Activated naive CD4-positive, alpha-beta T cell treated with anti-CD3 and anti-CD28 coated beads, Interleukin-2, amount 50 U/mL, for 24 hours (primary cell): ENCODE measurements around the gene HRH3.

Source experiments
- H3K27ac Mint-ChIP-seq: one replicate; pipeline ENCODE4 v1.8.0; 2021; ENCODE audit warnings: mild to moderate bottlenecking, mixed read lengths
- H3K27me3 Mint-ChIP-seq: one replicate; pipeline ENCODE4 v1.8.0; 2021; ENCODE audit warnings: mixed read lengths
- H3K36me3 Mint-ChIP-seq: one replicate; pipeline ENCODE4 v1.8.0; 2021; ENCODE audit warnings: mixed read lengths
- H3K4me1 Mint-ChIP-seq: one replicate; pipeline ENCODE4 v1.8.0; 2021; ENCODE audit warnings: mixed read lengths
- H3K4me3 Mint-ChIP-seq: one replicate; pipeline ENCODE4 v1.8.0; 2021; ENCODE audit warnings: mild to moderate bottlenecking, mixed read lengths
- H3K9me3 Mint-ChIP-seq: one replicate; pipeline ENCODE4 v1.8.0; 2021; ENCODE audit warnings: mixed read lengths

HRH3 gene

DNA sequence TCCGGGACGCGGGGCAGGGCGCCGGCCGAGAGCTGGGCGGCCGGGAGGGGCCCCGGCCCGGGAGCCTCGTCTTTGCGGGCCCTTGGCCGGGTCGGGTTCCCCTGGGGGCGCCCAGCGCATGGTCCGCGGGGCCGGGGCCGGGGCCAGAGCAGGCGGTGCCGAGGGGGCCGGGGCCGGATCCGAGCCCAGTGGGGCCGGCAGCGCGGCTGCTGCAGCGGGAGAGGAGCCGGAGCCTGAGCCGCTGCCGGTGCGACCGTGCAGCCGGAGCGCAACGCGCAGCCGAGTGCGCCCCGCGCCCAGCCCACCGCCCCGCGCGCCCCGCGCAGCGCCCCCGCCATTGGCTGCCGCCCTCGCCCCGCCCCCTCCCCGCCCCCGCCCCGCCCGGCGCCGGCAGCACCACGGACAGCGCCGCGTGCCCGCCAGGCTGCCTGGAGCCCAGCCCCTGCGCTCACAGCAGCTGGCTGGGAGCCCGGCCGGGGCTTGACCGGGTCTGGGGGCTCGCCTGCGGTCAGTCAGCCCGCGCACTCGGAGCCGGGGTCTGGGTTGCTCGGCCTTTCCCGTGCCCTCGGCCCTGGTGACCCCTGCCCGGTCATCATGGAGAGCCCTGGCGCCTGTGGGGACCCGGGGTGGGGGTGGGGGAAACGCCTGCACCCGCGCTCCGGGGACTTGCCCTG is at the start of gene HRH3:
Gene HRH3, minus strand, starts transcription at position 287 of the 674 bp plus-strand sequence. CDS start 308 bp downstream, outside the sequence.
- Mint-ChIP-seq H3K27me3 (peaks cover 20% of the 10 kb centered on the region), H3K4me3 (peak within 1 kb of the TSS; percentile 59), H3K4me1 (no peaks in the 10 kb centered on the region), H3K9me3 (no peaks in the 10 kb centered on the region), H3K27ac (no peak within 1 kb of the TSS), H3K36me3 (no peaks in the 10 kb centered on the region)

- H3K9me3 Mint-ChIP-seq, result no peaks in the 10 kb centered on the region
- peaks cover 5% of the 10 kb centered on the region for H3K36me3 Mint-ChIP-seq
- no peak overlapping the region for H3K4me3 Mint-ChIP-seq
- H3K4me1 Mint-ChIP-seq, result no peaks in the 10 kb centered on the region
- H3K27ac Mint-ChIP-seq, result no peak overlapping the region
- no peaks in the 10 kb centered on the region for H3K27me3 Mint-ChIP-seq
Observed at GRCh38 chr20:62269871-62270270, 49.8 kb upstream of the HRH3 start.

GRCh38 chr20:62269378-62269777 is 49.3 kb upstream of the HRH3 start:
- H3K36me3 Mint-ChIP-seq, result peaks cover 10% of the 10 kb centered on the region

DNA sequence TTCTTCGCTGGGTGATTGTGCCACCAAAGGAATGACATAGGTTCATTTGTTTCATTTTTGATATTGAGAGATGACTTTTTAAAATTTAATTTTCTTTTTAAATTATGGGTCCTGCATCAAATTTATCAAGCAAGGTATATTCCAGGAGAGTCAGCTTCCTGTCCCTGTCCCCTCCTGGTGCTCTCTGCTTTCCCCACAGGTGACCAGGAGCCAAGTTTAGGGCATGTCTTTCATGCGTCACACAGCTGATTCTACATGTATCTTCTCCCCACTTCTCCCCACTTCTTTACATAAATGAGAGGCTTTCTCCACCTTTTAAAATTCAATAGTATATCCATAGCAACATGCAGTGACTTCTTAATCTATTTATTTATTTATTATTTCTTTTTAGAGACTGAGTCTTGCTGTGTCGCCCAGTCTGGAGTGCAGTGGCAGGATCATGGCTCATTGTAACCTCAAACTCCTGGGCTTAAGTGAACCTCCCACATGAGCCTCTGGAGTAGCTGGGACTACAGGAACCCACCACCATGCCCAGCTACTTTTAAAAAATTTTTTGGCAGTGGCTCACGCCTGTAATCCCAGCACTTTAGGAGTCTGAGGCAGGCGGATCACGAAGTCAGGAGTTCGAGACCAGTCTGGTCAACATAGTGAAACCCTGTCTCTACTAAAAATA is 48.3 kb upstream of the HRH3 start:
- Mint-ChIP-seq H3K36me3 (peaks cover 10% of the 10 kb centered on the region), H3K27me3 (no peaks in the 10 kb centered on the region), H3K9me3 (no peaks in the 10 kb centered on the region), H3K27ac (no peak overlapping the region), H3K4me3 (no peak overlapping the region), H3K4me1 (no peaks in the 10 kb centered on the region)

More at GRCh38 chr20:62269378-62269777, 49.3 kb upstream of the HRH3 start:
- Mint-ChIP-seq H3K4me1 (no peaks in the 10 kb centered on the region), H3K4me3 (no peak overlapping the region), H3K9me3 (no peaks in the 10 kb centered on the region), H3K27ac (no peak overlapping the region), H3K27me3 (no peaks in the 10 kb centered on the region)

DNA sequence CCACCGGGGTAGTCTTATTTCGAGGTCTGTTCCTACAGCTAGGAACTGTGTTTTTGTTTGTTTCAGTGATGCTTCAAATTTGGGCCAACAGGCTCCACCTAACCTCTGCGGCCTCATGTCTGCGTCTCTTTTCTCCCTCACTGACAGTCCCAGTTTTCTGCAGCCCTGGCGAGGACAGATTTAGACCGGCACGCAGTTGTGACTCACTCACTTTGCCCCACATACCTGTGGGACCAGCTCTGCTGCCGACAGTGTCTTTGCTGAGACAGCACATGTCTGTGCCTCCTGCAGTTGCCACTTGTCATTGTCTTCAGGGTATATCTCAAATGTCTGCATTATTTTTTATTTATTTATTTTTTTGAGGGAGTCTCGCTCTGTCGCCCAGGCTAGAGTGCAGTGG is 47.5 kb upstream of the HRH3 start:
- no peak overlapping the region for H3K4me3 Mint-ChIP-seq
- H3K36me3 Mint-ChIP-seq, result peaks cover 11% of the 10 kb centered on the region
- H3K4me1 Mint-ChIP-seq, result no peaks in the 10 kb centered on the region
- H3K27ac Mint-ChIP-seq, result no peak overlapping the region
- H3K9me3 Mint-ChIP-seq, result no peaks in the 10 kb centered on the region
- no peaks in the 10 kb centered on the region for H3K27me3 Mint-ChIP-seq

- no peaks in the 10 kb centered on the region for H3K4me1 Mint-ChIP-seq
- H3K27ac Mint-ChIP-seq, result no peak overlapping the region
- no peak overlapping the region for H3K4me3 Mint-ChIP-seq
- no peaks in the 10 kb centered on the region for H3K27me3 Mint-ChIP-seq
- peaks cover 12% of the 10 kb centered on the region for H3K36me3 Mint-ChIP-seq
- no peaks in the 10 kb centered on the region for H3K9me3 Mint-ChIP-seq
Observed at GRCh38 chr20:62266851-62267250, 46.8 kb upstream of the HRH3 start.

- no peak overlapping the region for H3K4me3 Mint-ChIP-seq
- H3K27ac Mint-ChIP-seq, result no peak overlapping the region
Observed at GRCh38 chr20:62266340-62266739, 46.3 kb upstream of the HRH3 start.

GRCh38 chr20:62265365-62265764 is 45.3 kb upstream of the HRH3 start:
- no peak overlapping the region for H3K27ac Mint-ChIP-seq
- no peaks in the 10 kb centered on the region for H3K9me3 Mint-ChIP-seq
- H3K4me1 Mint-ChIP-seq, result no peaks in the 10 kb centered on the region
- peaks cover 15% of the 10 kb centered on the region for H3K36me3 Mint-ChIP-seq
- H3K27me3 Mint-ChIP-seq, result no peaks in the 10 kb centered on the region
- H3K4me3 Mint-ChIP-seq, result no peak overlapping the region

More at GRCh38 chr20:62266340-62266739, 46.3 kb upstream of the HRH3 start:
- peaks cover 15% of the 10 kb centered on the region for H3K36me3 Mint-ChIP-seq
- H3K4me1 Mint-ChIP-seq, result no peaks in the 10 kb centered on the region
- H3K27me3 Mint-ChIP-seq, result no peaks in the 10 kb centered on the region
- H3K9me3 Mint-ChIP-seq, result no peaks in the 10 kb centered on the region

DNA sequence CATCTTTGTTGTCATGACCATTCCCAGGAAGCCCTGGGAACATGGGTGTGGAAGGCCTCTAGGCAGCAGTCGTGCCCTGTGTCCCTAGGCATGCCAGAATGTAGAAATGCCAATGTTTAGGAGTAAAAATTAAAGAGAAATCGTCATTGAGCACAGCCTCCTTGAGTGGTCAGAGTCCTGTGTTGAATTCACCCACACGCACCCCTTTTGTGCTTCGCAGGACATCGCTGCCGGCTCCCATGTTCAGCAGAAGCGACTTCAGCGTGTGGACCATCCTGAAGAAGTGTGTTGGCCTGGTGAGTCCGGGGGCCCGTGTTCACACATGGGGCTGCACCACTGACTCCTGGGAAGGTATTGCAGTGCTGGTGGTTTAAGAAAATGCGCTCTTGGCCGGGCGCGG is 43.3 kb upstream of the HRH3 start:
- H3K4me3 Mint-ChIP-seq, result no peak overlapping the region
- peaks cover 17% of the 10 kb centered on the region for H3K36me3 Mint-ChIP-seq

DNA sequence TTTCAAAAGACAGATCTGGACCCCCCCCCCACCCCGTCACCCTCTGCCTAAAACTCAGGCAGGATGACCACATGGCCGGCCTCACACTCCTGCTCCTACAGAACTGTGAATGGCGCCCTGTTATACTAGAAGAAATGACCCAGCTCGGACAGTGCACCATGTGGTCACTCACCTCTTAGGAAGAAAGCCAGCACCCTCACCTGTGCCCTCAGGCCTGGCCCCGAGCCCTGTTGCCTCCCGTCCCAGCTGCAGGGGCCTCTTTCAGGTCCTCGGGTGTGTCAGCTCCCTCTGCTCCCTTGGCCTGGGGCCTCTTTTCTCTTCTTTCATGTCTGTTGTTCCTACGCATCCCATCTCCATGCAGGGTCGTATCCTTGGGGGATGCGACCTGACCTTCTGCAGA is 42.0 kb upstream of the HRH3 start:
- no peaks in the 10 kb centered on the region for H3K4me1 Mint-ChIP-seq
- H3K27me3 Mint-ChIP-seq, result no peaks in the 10 kb centered on the region
- H3K9me3 Mint-ChIP-seq, result no peaks in the 10 kb centered on the region
- no peak overlapping the region for H3K27ac Mint-ChIP-seq
- H3K36me3 Mint-ChIP-seq, result peaks cover 17% of the 10 kb centered on the region
- no peak overlapping the region for H3K4me3 Mint-ChIP-seq

More for the DNA sequence above, 43.3 kb upstream of the HRH3 start:
- no peaks in the 10 kb centered on the region for H3K27me3 Mint-ChIP-seq
- no peaks in the 10 kb centered on the region for H3K4me1 Mint-ChIP-seq
- no peaks in the 10 kb centered on the region for H3K9me3 Mint-ChIP-seq
- H3K27ac Mint-ChIP-seq, result no peak overlapping the region

DNA sequence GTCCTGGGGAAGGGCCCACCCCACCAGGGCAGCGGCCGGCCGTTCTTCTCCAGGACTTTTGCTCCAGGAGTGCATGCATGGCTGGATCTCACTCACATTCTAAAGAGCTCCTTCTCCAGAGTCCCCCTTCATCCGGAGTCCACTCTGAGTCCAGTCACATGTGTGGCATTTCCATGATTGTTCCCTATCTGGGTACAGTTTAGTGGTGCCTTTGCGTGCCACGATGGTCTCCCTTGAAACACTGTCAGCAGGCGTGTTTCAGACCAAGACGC is 39.2 kb upstream of the HRH3 start:
- peaks cover 12% of the 10 kb centered on the region for H3K4me1 Mint-ChIP-seq
- no peaks in the 10 kb centered on the region for H3K27me3 Mint-ChIP-seq
- no peak overlapping the region for H3K4me3 Mint-ChIP-seq
- H3K36me3 Mint-ChIP-seq, result peaks cover 12% of the 10 kb centered on the region
- H3K27ac Mint-ChIP-seq, result no peak overlapping the region
- no peaks in the 10 kb centered on the region for H3K9me3 Mint-ChIP-seq

DNA sequence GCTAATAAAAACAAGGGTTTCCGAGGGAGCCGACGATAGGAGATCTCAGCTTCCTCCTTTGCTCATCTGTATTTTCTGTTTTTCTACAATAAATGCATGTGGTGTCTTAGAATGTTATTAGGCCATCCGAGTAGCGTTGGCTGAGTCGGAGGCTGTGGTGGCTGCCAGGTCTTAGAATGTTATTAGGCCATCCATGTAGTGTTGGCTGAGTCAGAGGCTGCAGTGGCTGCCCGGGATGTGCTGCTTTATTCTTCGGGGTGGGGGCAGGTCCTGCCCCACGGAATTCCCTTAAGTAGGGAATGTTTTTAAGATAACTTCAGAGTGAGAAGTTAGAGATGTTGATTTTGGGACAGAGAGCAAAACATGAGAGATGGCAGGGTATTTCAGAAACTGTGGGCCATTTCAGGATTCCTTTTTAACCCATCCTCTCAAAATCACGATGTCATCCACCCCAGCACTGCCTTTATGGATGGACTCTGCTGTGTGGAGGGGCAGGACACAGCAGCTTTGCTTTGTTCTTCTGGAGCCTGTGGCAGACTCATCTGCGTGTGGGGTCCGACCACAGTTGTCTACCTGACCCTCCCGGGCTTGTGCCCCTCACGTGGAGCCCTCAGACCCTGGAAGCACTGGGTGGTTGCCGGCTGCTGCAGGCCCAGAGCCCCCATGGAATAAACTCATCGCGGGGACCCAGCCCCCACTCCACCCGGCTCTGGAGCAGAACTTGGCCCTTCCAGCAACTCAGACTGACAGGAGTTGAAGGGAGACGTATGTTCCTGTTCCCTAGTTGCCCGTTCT is 38.6 kb upstream of the HRH3 start:
- Mint-ChIP-seq H3K27me3 (no peaks in the 10 kb centered on the region), H3K9me3 (no peaks in the 10 kb centered on the region), H3K4me3 (no peak overlapping the region), H3K4me1 (peaks cover 16% of the 10 kb centered on the region), H3K27ac (no peak overlapping the region), H3K36me3 (peaks cover 12% of the 10 kb centered on the region)

GRCh38 chr20:62255976-62256375 is 35.9 kb upstream of the HRH3 start:
- Mint-ChIP-seq H3K36me3 (peaks cover 9% of the 10 kb centered on the region), H3K4me1 (peaks cover 21% of the 10 kb centered on the region), H3K27ac (no peak overlapping the region)

GRCh38 chr20:62254021-62254724 is 34.1 kb upstream of the HRH3 start:
- Mint-ChIP-seq H3K27ac (no peak overlapping the region), H3K4me1 (peaks cover 29% of the 10 kb centered on the region)

More at GRCh38 chr20:62255976-62256375, 35.9 kb upstream of the HRH3 start:
- no peak overlapping the region for H3K4me3 Mint-ChIP-seq
- no peaks in the 10 kb centered on the region for H3K9me3 Mint-ChIP-seq
- H3K27me3 Mint-ChIP-seq, result no peaks in the 10 kb centered on the region

GRCh38 chr20:62253398-62253797 is 33.3 kb upstream of the HRH3 start:
- Mint-ChIP-seq H3K27ac (no peak overlapping the region), H3K4me1 (peaks cover 33% of the 10 kb centered on the region), H3K27me3 (no peaks in the 10 kb centered on the region), H3K4me3 (no peak overlapping the region), H3K36me3 (peaks cover 7% of the 10 kb centered on the region), H3K9me3 (no peaks in the 10 kb centered on the region)

More at GRCh38 chr20:62254021-62254724, 34.1 kb upstream of the HRH3 start:
- no peaks in the 10 kb centered on the region for H3K9me3 Mint-ChIP-seq
- no peak overlapping the region for H3K4me3 Mint-ChIP-seq
- peaks cover 9% of the 10 kb centered on the region for H3K36me3 Mint-ChIP-seq
- no peaks in the 10 kb centered on the region for H3K27me3 Mint-ChIP-seq
